ENCODE results near the gene TMEM9B.

- TF ChIP-seq, protein P1, sequence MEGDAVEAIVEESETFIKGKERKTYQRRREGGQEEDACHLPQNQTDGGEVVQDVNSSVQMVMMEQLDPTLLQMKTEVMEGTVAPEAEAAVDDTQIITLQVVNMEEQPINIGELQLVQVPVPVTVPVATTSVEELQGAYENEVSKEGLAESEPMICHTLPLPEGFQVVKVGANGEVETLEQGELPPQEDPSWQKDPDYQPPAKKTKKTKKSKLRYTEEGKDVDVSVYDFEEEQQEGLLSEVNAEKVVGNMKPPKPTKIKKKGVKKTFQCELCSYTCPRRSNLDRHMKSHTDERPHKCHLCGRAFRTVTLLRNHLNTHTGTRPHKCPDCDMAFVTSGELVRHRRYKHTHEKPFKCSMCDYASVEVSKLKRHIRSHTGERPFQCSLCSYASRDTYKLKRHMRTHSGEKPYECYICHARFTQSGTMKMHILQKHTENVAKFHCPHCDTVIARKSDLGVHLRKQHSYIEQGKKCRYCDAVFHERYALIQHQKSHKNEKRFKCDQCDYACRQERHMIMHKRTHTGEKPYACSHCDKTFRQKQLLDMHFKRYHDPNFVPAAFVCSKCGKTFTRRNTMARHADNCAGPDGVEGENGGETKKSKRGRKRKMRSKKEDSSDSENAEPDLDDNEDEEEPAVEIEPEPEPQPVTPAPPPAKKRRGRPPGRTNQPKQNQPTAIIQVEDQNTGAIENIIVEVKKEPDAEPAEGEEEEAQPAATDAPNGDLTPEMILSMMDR (IDR thresholded peaks at IDR 0.05), result no peak
- TF ChIP-seq TCF12 (IDR thresholded peaks at IDR 0.05) (no peak), SIN3A (IDR thresholded peaks at IDR 0.05; ENCODE audit: borderline replicate concordance, low read depth, low read length) (no peak), CHD2 (IDR thresholded peaks at IDR 0.05; ENCODE audit: low read length, partially characterized antibody) (no peak), USF2 (IDR thresholded peaks at IDR 0.05; ENCODE audit: borderline replicate concordance, low read depth, low read length) (no peak), FOXJ3 (CRISPR knock-in tag; IDR thresholded peaks at IDR 0.05) (no peak), EZH2phosphoT487 (IDR thresholded peaks at IDR 0.05; ENCODE audit: borderline replicate concordance, low read depth) (no peak), RFX5 (IDR thresholded peaks at IDR 0.05; ENCODE audit: low read length) (no peak), TEAD4 (IDR thresholded peaks at IDR 0.05; ENCODE audit: borderline replicate concordance, insufficient read depth) (no peak), ZBTB33 (IDR thresholded peaks at IDR 0.05; ENCODE audit: borderline replicate concordance, low read depth) (no peak), NRF1 (IDR thresholded peaks at IDR 0.05; ENCODE audit: low read depth, low read length) (no peak), POLR2AphosphoS5 (IDR thresholded peaks at IDR 0.05; ENCODE audit: low read depth, low read length) (no peak)
- TF ChIP-seq, protein P2, sequence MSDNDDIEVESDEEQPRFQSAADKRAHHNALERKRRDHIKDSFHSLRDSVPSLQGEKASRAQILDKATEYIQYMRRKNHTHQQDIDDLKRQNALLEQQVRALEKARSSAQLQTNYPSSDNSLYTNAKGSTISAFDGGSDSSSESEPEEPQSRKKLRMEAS (IDR thresholded peaks at IDR 0.05; ENCODE audit: low read depth), result peak; percentile 72; the same call in 1 of the 2 replicates
Observed at GRCh38 chr11:9001736-9002135, 37.5 kb upstream of the TMEM9B start.
